Measurements from ENCODE around the gene PRDM8. TPM values are rescaled to one million over a fixed set of nuclear protein-coding genes. Genes with fewer than 3 reads are reported as not detected.

The PRDM8 gene
- total RNA-seq, 1 experiment from 2014 or later: 5.3 TPM

DNA sequence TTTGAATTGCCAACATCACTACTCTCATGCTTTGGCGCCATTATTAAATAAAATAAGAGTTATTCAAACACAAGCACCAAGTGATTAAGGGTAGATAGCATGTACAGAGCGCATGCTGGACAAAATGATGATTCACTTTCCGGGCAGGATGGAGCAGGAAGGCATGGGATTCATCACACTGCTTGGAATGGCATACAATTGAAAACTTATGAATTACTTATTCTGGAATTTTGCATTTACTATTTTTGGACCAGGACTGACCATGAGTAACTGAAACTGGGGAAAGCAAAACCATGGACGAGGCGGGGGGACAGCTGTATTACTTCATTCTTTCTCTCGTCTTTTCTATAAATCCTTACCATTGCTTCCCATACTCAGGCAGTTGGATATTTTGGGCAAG lies 40.7 kb downstream of the PRDM8 start:
- H3K4me1 ChIP-seq (ENCODE audit: control insufficient read depth, insufficient read depth, low read length): no peaks in the 10 kb centered on the region
- no TSS peak for BruUV-seq (replicated peaks)

DNA sequence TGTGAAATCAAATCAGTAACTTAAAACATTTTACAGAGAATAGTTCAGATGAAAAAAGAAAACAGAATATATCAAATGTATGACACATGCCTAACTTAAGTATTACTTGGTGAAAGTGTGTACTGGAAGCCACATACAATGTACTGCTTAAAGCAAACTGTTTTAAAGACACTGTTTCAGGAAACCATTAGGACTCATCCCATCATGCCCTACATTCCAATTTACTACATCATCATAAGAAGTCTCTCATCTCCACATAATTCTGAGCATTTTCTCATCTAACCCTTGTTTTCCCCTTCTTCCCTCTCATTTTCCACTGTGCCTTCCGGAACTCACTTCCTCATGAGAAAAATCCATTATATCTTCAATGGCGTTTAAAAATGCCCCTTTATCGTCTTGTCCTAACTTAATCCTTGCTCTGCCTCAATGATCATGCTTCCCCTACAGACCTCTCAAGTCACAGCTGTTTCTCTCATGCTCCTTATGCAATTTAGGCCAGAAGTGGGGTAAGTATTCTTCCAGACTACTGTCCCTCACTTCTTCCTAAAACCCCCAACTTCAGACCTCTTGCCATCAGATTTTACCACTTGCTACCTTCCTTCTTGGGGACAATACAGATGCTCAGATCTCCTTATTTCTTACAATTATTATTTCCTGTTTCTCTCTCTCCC lies 42.3 kb downstream of the PRDM8 start:
- BruUV-seq (replicated peaks): no TSS peak
- Histone ChIP-seq H3K27me3 (ENCODE audit: control insufficient read depth, insufficient read depth, low read length) (no peaks in the 10 kb centered on the region), H3K4me1 (ENCODE audit: control insufficient read depth, insufficient read depth, low read length) (no peaks in the 10 kb centered on the region), H3K9me3 (ENCODE audit: control insufficient read depth, insufficient read depth, low read depth, low read length) (no peaks in the 10 kb centered on the region), H3K4me3 (ENCODE audit: low read depth in 2 of 2, low read length in 2 of 2) (no peak overlapping the region), H3K27ac (ENCODE audit: low read length) (no peak overlapping the region), H3K36me3 (ENCODE audit: control insufficient read depth, insufficient read depth, low read length) (no peaks in the 10 kb centered on the region)
- TF ChIP-seq, protein P1, sequence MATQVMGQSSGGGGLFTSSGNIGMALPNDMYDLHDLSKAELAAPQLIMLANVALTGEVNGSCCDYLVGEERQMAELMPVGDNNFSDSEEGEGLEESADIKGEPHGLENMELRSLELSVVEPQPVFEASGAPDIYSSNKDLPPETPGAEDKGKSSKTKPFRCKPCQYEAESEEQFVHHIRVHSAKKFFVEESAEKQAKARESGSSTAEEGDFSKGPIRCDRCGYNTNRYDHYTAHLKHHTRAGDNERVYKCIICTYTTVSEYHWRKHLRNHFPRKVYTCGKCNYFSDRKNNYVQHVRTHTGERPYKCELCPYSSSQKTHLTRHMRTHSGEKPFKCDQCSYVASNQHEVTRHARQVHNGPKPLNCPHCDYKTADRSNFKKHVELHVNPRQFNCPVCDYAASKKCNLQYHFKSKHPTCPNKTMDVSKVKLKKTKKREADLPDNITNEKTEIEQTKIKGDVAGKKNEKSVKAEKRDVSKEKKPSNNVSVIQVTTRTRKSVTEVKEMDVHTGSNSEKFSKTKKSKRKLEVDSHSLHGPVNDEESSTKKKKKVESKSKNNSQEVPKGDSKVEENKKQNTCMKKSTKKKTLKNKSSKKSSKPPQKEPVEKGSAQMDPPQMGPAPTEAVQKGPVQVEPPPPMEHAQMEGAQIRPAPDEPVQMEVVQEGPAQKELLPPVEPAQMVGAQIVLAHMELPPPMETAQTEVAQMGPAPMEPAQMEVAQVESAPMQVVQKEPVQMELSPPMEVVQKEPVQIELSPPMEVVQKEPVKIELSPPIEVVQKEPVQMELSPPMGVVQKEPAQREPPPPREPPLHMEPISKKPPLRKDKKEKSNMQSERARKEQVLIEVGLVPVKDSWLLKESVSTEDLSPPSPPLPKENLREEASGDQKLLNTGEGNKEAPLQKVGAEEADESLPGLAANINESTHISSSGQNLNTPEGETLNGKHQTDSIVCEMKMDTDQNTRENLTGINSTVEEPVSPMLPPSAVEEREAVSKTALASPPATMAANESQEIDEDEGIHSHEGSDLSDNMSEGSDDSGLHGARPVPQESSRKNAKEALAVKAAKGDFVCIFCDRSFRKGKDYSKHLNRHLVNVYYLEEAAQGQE (IDR thresholded peaks at IDR 0.05; ENCODE audit: insufficient read depth in 1 of 2, low read depth in 2 of 2, low read length in 1 of 2): no peak
- TF ChIP-seq SIN3A (IDR thresholded peaks at IDR 0.05; ENCODE audit: borderline replicate concordance, insufficient read depth, low read depth, low read length): no peak
- TF ChIP-seq, protein P2, sequence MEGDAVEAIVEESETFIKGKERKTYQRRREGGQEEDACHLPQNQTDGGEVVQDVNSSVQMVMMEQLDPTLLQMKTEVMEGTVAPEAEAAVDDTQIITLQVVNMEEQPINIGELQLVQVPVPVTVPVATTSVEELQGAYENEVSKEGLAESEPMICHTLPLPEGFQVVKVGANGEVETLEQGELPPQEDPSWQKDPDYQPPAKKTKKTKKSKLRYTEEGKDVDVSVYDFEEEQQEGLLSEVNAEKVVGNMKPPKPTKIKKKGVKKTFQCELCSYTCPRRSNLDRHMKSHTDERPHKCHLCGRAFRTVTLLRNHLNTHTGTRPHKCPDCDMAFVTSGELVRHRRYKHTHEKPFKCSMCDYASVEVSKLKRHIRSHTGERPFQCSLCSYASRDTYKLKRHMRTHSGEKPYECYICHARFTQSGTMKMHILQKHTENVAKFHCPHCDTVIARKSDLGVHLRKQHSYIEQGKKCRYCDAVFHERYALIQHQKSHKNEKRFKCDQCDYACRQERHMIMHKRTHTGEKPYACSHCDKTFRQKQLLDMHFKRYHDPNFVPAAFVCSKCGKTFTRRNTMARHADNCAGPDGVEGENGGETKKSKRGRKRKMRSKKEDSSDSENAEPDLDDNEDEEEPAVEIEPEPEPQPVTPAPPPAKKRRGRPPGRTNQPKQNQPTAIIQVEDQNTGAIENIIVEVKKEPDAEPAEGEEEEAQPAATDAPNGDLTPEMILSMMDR (IDR thresholded peaks at IDR 0.05): no peak
- POLR2A ChIA-PET: no interaction called here
- no peak for DNase-seq (ENCODE audit: low read depth, low spot score)
- CTCF ChIA-PET: no interaction called here
- intact Hi-C loops (cut with micrococcal nuclease; ENCODE audit: unreplicated experiment) (no loop called here), in situ Hi-C loops (cut with HindIII; ENCODE audit: low pct_unique_long_range_greater_than_20kb, low sequenced_read_pairs) (no loop called here)
- no peak for ATAC-seq

More for the DNA sequence above, 40.7 kb downstream of the PRDM8 start:
- CTCF ChIA-PET: no interaction called here
- no peak for ATAC-seq
- in situ Hi-C loops (cut with HindIII; ENCODE audit: low pct_unique_long_range_greater_than_20kb, low sequenced_read_pairs) (no loop called here), intact Hi-C loops (cut with micrococcal nuclease; ENCODE audit: unreplicated experiment) (no loop called here)
- POLR2A ChIA-PET: no interaction called here
- TF ChIP-seq, protein P2 (IDR thresholded peaks at IDR 0.05): no peak
- TF ChIP-seq POLR2AphosphoS5 (IDR thresholded peaks at IDR 0.05; ENCODE audit: low read depth, low read length): no peak
- no peak for TF ChIP-seq TCF7L2 (IDR thresholded peaks at IDR 0.05; ENCODE audit: low read depth, low read length)
- no peak for TF ChIP-seq SIN3A (IDR thresholded peaks at IDR 0.05; ENCODE audit: borderline replicate concordance, insufficient read depth, low read depth, low read length)
- TF ChIP-seq, protein P1 (IDR thresholded peaks at IDR 0.05; ENCODE audit: insufficient read depth in 1 of 2, low read depth in 2 of 2, low read length in 1 of 2): no peak
- Histone ChIP-seq H3K27me3 (ENCODE audit: control insufficient read depth, insufficient read depth, low read length) (no peaks in the 10 kb centered on the region), H3K36me3 (ENCODE audit: control insufficient read depth, insufficient read depth, low read length) (no peaks in the 10 kb centered on the region), H3K27ac (ENCODE audit: low read length) (no peak overlapping the region), H3K4me3 (ENCODE audit: low read depth in 2 of 2, low read length in 2 of 2) (no peak overlapping the region), H3K9me3 (ENCODE audit: control insufficient read depth, insufficient read depth, low read depth, low read length) (no peaks in the 10 kb centered on the region)
- no peak for DNase-seq (ENCODE audit: low read depth, low spot score)
